ENCODE measurements around the gene GPX3. TPM values are rescaled to one million over a fixed set of nuclear protein-coding genes. Genes with fewer than 3 reads are reported as not detected.

The GPX3 gene
- total RNA-seq, 6 experiments from 2014 or later: 192 to 869 (median 343) TPM

DNA sequence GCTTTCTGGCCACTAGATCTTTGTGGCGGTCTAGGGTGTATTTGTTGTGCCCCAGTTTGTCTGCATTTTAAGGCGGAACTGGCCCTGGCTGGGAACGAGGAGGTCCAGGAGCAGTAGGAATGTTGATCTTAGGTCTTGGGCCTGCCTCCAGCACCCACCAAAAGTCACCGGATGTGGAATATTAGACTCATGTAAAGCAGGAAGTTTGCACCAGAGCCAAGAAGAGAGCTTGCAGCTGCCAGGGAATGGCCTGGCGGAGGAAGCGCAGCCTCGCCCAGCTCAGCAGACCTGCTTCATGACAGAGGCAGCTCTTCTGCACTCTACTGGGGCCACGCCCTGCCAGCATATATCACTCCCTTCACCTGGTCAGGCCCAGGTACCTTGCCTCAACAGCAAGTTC lies 3.3 kb downstream of the GPX3 start:
- peaks cover 0 to 38% (median 26%) of the 10 kb centered on the region in 4 donors for H3K36me3 ChIP-seq
- DNase-seq (peak in 2 of 3 donors; percentile 65 to 69), ATAC-seq (peak; percentile 6 to 19 (median 10))
- H3K9me3 ChIP-seq: no peaks in the 10 kb centered on the region
- H3K27ac ChIP-seq: peak overlapping the region; percentile 96 to 98 (median 97)
- H3K4me3 ChIP-seq: peak overlapping the region in 2 of 3 donors; percentile 4 to 82
- WGBS (ENCODE audit: insufficient coverage, low coverage, low lambda C conversion rate, missing lambda C conversion rate): 16% methylated on average over 4 of the region's 8 CpGs
- no peaks in the 10 kb centered on the region for H3K27me3 ChIP-seq
- intact Hi-C loops (cut with DNase I): no loop called here
- no peak for TF ChIP-seq POLR2A (IDR thresholded peaks at IDR 0.05)
- TF ChIP-seq, protein P1, sequence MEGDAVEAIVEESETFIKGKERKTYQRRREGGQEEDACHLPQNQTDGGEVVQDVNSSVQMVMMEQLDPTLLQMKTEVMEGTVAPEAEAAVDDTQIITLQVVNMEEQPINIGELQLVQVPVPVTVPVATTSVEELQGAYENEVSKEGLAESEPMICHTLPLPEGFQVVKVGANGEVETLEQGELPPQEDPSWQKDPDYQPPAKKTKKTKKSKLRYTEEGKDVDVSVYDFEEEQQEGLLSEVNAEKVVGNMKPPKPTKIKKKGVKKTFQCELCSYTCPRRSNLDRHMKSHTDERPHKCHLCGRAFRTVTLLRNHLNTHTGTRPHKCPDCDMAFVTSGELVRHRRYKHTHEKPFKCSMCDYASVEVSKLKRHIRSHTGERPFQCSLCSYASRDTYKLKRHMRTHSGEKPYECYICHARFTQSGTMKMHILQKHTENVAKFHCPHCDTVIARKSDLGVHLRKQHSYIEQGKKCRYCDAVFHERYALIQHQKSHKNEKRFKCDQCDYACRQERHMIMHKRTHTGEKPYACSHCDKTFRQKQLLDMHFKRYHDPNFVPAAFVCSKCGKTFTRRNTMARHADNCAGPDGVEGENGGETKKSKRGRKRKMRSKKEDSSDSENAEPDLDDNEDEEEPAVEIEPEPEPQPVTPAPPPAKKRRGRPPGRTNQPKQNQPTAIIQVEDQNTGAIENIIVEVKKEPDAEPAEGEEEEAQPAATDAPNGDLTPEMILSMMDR (IDR thresholded peaks at IDR 0.05): no peak
- peaks cover 0 to 58% (median 20%) of the 10 kb centered on the region in 4 donors for H3K4me1 ChIP-seq

DNA sequence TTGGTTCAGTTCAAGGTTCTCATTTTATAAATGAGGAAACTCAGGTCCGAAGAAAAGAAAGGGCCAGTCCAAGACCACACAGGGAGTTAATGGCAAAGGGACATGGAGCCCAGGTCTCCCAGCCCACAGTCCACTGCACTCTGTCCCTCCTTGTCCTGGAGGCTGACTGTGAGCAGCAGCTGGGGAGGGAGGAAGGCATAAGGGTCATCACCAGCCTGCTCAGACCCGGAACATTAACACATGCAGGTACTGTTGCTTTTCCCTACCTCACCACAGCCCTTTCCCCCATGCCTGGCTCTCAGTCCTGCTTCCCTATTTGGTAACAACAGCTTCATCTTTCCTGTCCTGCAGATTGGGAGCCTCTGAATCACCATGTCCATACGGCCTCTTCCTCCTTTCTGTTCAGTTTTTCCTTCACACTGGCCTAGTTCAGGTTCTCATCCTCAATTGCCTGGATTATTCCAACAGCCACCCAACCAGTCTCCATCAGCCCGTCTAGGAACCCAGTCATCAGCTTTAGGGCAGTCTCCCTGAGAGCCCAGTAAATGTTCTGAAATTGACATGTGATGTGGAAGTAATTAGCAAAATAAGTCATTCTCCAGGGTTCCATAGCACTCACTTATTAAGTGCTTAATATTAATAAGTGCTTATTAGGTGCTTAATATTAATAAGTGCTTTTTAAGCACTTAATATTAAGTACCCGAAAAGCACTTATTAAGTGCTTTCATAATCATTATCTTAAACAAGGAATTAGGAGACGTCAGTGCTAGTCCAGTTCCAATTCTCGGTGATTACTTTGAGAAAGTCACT lies 4.3 kb downstream of the GPX3 start:
- Histone ChIP-seq H3K4me3 (no peak overlapping the region), H3K36me3 (peaks cover 0 to 46% (median 27%) of the 10 kb centered on the region in 4 donors)

DNA sequence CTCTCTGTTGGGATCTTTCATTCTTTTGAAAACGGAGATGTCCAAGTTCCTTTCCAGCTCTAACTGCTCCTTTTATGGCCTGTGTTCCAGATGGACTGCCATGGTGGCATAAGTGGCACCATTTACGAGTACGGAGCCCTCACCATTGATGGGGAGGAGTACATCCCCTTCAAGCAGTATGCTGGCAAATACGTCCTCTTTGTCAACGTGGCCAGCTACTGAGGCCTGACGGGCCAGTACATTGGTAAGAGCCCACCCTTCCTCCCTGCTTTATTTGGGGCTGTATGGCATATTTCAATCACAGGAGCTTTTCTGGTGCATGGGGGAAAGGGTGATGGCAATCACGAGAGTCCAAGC lies 4.8 kb downstream of the GPX3 start:
- Histone ChIP-seq H3K36me3 (peaks cover 0 to 49% (median 27%) of the 10 kb centered on the region in 4 donors), H3K27me3 (no peaks in the 10 kb centered on the region), H3K9me3 (no peaks in the 10 kb centered on the region), H3K4me3 (no peak overlapping the region), H3K27ac (peak overlapping the region; percentile 17 to 98 (median 97)), H3K4me1 (peaks cover 0 to 48% (median 17%) of the 10 kb centered on the region in 4 donors)
- no peak for TF ChIP-seq POLR2A (IDR thresholded peaks at IDR 0.05)
- TF ChIP-seq, protein P1 (IDR thresholded peaks at IDR 0.05): no peak
- WGBS (ENCODE audit: insufficient coverage, low coverage, low lambda C conversion rate, missing lambda C conversion rate): 79% methylated on average over 7 of the region's 7 CpGs
- ATAC-seq (no peak), DNase-seq (no peak)
- intact Hi-C loops (cut with DNase I): no loop called here

More for the DNA sequence above, 4.3 kb downstream of the GPX3 start:
- ATAC-seq: no peak
- TF ChIP-seq, protein P1 (IDR thresholded peaks at IDR 0.05): no peak
- no peak for TF ChIP-seq POLR2A (IDR thresholded peaks at IDR 0.05)
- DNase-seq: no peak
- WGBS (ENCODE audit: insufficient coverage, low coverage, low lambda C conversion rate, missing lambda C conversion rate): 74% methylated on average over 7 of the region's 7 CpGs
- Histone ChIP-seq H3K27me3 (no peaks in the 10 kb centered on the region), H3K27ac (peak overlapping the region; percentile 96 to 98 (median 97)), H3K9me3 (no peaks in the 10 kb centered on the region), H3K4me1 (peaks cover 0 to 52% (median 20%) of the 10 kb centered on the region in 4 donors)
- intact Hi-C loops (cut with DNase I): no loop called here

DNA sequence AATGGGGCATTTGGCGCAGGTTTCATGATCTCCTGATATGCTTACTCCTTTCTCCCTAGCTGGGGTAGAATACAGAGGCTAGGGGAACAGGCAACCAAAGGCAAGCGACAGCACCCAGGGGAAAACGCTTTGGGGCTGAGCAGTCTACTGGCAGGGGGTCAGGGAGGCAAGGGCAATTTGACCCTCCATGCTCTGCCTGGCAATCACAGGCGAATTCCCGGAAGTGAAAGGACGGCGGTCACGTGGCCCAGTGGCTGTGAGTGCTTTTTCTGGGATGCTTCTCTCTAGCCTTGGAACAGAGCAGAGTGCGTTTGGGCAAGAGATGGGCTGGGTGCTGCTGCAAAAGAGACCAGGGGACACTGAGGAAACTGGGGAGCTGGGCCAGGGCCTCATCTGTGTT lies 5.7 kb downstream of the GPX3 start:
- no peaks in the 10 kb centered on the region for H3K9me3 ChIP-seq
- H3K4me1 ChIP-seq: peaks cover 0 to 48% (median 17%) of the 10 kb centered on the region in 4 donors
- ATAC-seq (no peak), DNase-seq (no peak)
- H3K27ac ChIP-seq: peak overlapping the region; percentile 8 to 48 (median 17)
- H3K4me3 ChIP-seq: no peak overlapping the region
- intact Hi-C loops (cut with DNase I): no loop called here
- peaks cover 0 to 50% (median 27%) of the 10 kb centered on the region in 4 donors for H3K36me3 ChIP-seq
- 71% methylated on average over 6 of the region's 9 CpGs for WGBS (ENCODE audit: insufficient coverage, low coverage, low lambda C conversion rate, missing lambda C conversion rate)
- no peak for TF ChIP-seq POLR2A (IDR thresholded peaks at IDR 0.05)
- TF ChIP-seq, protein P1 (IDR thresholded peaks at IDR 0.05): no peak
- H3K27me3 ChIP-seq: no peaks in the 10 kb centered on the region
